GM12878 (cell line): ENCODE data around the gene RNF34.

Source experiments
- BCLAF1 ChIP-seq: fragments of 450-650 bp; IDR thresholded peaks from 2 replicates; pipeline ENCODE4 v1.6.1; 2017; ENCODE audit warnings: antibody characterized with exemption, mild to moderate bottlenecking, moderate library complexity
- CBX3 ChIP-seq: fragments of 200-600 bp; sonication (generic); IDR thresholded peaks from 2 replicates; pipeline ENCODE4 v1.6.1; 2016; ENCODE audit warnings: low read depth, borderline replicate concordance
- CTCF ChIP-seq, 3 experiments: IDR thresholded peaks in 2 of 3; conservative IDR thresholded peaks in 1 of 3; 2 replicates each; pipeline ENCODE4 v1.5.1; 2011; ENCODE audit warnings: low read depth in 3 of 3, low read length in 3 of 3, mild to moderate bottlenecking in 3 of 3, control low read depth in 2 of 3, moderate library complexity in 2 of 3, inconsistent platforms in 1 of 3, mixed read lengths in 1 of 3; ENCODE audit not compliant: control insufficient read depth in 2 of 3, insufficient read depth in 1 of 3; ENCODE audit errors: extremely low read depth in 1 of 3
- EZH2 ChIP-seq: IDR thresholded peaks from 2 replicates; pipeline ENCODE4 v1.6.1; 2012; ENCODE audit warnings: low read depth, mild to moderate bottlenecking, control low read depth, inconsistent platforms, low read length, borderline replicate concordance; ENCODE audit not compliant: control insufficient read depth
- HDAC6 ChIP-seq: fragments of 200-600 bp; sonication (generic); IDR thresholded peaks from one replicate; pipeline ENCODE4 v1.8.0; 2017; ENCODE audit warnings: antibody characterized with exemption; ENCODE audit not compliant: unreplicated experiment
- MTA2 ChIP-seq: fragments of 450-650 bp; IDR thresholded peaks from 2 replicates; pipeline ENCODE4 v1.6.1; 2016; ENCODE audit warnings: low read depth, mild to moderate bottlenecking, moderate library complexity
- MYC ChIP-seq: IDR thresholded peaks from 2 replicates; pipeline ENCODE4 v1.6.1; 2011; ENCODE audit warnings: mild to moderate bottlenecking, low read length, moderate library complexity, inconsistent platforms; ENCODE audit not compliant: insufficient read depth, insufficient replicate concordance, insufficient read length, severe bottlenecking
- PRDM15 ChIP-seq: fragments of 450-650 bp; formaldehyde crosslinking; IDR thresholded peaks from 2 replicates; pipeline ENCODE4 v1.4.0; 2020; ENCODE audit warnings: mild to moderate bottlenecking, moderate library complexity
- SMC3 ChIP-seq: IDR thresholded peaks from 2 replicates; pipeline ENCODE4 v1.6.1; 2011; ENCODE audit warnings: low read length, improper control_type of control experiment, borderline replicate concordance
- SRF ChIP-seq, 2 experiments: IDR thresholded peaks; 2 replicates each; pipeline ENCODE4 v1.6.1; 2011; ENCODE audit warnings: low read depth in 2 of 2, low read length in 2 of 2, mild to moderate bottlenecking in 1 of 2, moderate library complexity in 1 of 2
- YY1 ChIP-seq: IDR thresholded peaks from 2 replicates; pipeline ENCODE4 v1.6.1; 2011; ENCODE audit warnings: low read depth, mild to moderate bottlenecking, low read length
- ZNF687 ChIP-seq: fragments of 450-650 bp; IDR thresholded peaks from 2 replicates; pipeline ENCODE4 v1.6.1; 2017; ENCODE audit warnings: mild to moderate bottlenecking, moderate library complexity

GRCh38 chr12:121427556-121428050, 27.7 kb downstream of the RNF34 start:
- no peak for TF ChIP-seq MYC
- no peak for TF ChIP-seq HDAC6
- TF ChIP-seq EZH2 = no peak
- no peak for TF ChIP-seq SMC3
- no peak for TF ChIP-seq YY1
- no peak for TF ChIP-seq SRF (IDR thresholded peaks at IDR 0.05; ENCODE audit: low read depth in 2 of 2, low read length in 2 of 2)
- TF ChIP-seq CTCF (IDR thresholded peaks at IDR 0.05 in 2 of 3, conservative IDR thresholded peaks at IDR 0.05 in 1 of 3; ENCODE audit: control insufficient read depth in 2 of 3, extremely low read depth in 1 of 3, insufficient read depth in 1 of 3, low read depth in 3 of 3, low read length in 3 of 3) = no peak
- TF ChIP-seq PRDM15 (CRISPR knock-in tag) = no peak
- no peak for TF ChIP-seq CBX3
- no peak for TF ChIP-seq ZNF687
- no peak for TF ChIP-seq MTA2
- TF ChIP-seq BCLAF1 = no peak
